ENCODE data around the gene PDSS2.

PDSS2 gene

DNA sequence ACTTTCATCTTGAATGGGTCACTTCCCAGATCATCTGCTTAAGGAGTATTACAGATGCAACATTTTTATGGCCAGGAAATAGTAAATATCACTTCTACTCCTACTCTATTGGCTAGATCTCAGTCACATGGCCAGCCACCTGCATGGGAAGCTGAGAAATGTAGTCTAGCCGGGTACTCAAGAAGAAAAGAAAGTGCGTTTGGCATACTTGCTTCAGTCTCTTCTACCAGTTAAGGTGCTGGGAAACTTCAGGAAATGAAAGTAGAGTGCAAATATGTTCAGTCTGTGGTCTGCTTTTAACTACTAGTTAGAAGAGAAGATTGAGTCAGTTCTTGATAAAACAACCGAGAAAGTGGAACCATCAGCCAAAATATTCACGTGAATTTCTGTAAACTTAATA, 129.2 kb downstream of the PDSS2 start:
- H3K27ac ChIP-seq: peak overlapping the region; percentile 57
- TF ChIP-seq CTCF (conservative IDR thresholded peaks at IDR 0.05): no peak

- TF ChIP-seq CTCF (conservative IDR thresholded peaks at IDR 0.05): no peak
- peak overlapping the region; percentile 57 for H3K27ac ChIP-seq
Measured at GRCh38 chr6:107329063-107329860, 130.1 kb downstream of the PDSS2 start.

DNA sequence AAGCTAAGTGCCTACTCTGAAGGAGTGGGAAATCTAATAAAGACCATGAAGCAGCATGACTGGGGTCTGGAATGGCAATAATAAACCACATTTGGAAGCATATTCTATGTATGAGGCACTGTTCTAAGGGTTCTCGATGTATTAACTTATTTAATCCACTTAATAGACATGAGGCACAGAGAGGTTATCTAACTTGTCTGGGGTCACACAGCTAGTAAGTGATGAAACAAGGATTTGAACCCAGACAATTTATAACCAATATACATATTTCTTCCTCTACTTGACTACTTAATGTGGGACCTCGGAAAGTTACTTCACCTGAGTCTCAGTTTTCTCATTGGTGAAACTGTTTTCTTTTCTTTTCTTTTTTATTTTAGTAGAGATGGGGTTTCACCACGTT, 131.3 kb downstream of the PDSS2 start:
- no peak for TF ChIP-seq CTCF (conservative IDR thresholded peaks at IDR 0.05)
- no peak overlapping the region for H3K27ac ChIP-seq

- H3K27ac ChIP-seq: no peak overlapping the region
- TF ChIP-seq CTCF (conservative IDR thresholded peaks at IDR 0.05): no peak
Measured at GRCh38 chr6:107323133-107323785, 136.1 kb downstream of the PDSS2 start.

GRCh38 chr6:107321793-107322192, 137.6 kb downstream of the PDSS2 start:
- no peak overlapping the region for H3K27ac ChIP-seq

GRCh38 chr6:107319906-107320530, 139.3 kb downstream of the PDSS2 start:
- H3K27ac ChIP-seq: peak overlapping the region; percentile 38

More at GRCh38 chr6:107321793-107322192, 137.6 kb downstream of the PDSS2 start:
- TF ChIP-seq CTCF (conservative IDR thresholded peaks at IDR 0.05): no peak

More at GRCh38 chr6:107319906-107320530, 139.3 kb downstream of the PDSS2 start:
- TF ChIP-seq CTCF (conservative IDR thresholded peaks at IDR 0.05): no peak

All from VCaP (cell line).